ENCODE results near the gene PPP6R1.
"Not testable (repeated sequence)": the region's sequence is repeated elsewhere in the genome, so short reads cannot be mapped to it uniquely, and the experiment has no call there.

PPP6R1 gene

DNA sequence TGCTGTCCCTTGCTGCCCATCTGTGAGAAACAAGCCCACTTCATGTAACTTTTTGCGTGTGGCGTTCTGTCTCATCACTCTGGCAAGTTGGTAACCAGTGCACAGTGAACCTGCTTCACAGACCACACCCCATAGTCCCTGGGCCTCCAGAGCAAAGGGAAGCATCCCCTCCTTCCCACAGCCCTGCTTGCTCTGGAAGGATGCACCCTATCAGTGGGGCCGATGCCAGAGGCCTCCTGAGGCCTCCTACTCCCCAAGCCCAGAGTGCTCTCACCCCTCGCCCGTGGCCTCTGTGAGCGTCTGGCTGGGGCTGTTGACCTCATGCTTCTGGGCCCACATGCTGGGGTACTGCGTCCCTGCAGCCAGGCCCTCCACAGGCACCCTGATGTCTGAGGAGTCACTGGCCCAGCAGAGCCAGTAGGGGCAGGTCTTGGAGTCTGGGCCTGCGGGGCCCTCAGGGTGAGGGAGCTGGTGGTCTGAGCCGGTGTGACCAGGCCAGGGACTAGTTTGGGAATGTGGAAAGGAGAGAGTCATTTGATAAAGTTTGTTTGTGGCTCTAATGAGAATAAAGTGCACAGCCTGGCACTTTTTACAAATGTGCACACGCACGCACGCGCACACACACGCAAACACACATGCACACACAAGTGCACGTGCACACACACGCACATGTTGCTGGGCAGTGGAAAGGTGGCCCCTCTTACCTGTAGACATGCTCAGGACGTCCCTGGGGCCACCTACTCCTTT, 35.4 kb downstream of the PPP6R1 start:
- no peak for DNase-seq

DNA sequence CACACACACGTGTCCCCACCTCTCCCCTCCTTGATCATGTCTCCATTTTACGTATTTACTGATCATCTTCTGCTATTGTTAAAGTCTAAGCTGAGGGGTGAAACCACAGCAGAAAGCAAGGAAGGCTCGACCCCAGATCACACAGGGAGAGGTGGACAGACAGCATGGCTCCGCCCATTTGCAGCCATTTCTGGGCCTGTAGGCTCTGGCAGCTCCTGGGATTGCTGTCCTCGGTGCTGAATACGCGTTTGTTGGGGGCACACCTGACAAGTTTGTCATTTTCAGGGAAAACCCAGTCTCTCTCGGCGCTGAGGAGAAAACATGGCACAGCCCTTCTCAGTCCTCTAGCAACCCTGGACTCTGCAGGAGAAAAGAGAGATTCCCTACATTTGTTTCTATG, 38.3 kb downstream of the PPP6R1 start:
- DNase-seq, result no peak

DNA sequence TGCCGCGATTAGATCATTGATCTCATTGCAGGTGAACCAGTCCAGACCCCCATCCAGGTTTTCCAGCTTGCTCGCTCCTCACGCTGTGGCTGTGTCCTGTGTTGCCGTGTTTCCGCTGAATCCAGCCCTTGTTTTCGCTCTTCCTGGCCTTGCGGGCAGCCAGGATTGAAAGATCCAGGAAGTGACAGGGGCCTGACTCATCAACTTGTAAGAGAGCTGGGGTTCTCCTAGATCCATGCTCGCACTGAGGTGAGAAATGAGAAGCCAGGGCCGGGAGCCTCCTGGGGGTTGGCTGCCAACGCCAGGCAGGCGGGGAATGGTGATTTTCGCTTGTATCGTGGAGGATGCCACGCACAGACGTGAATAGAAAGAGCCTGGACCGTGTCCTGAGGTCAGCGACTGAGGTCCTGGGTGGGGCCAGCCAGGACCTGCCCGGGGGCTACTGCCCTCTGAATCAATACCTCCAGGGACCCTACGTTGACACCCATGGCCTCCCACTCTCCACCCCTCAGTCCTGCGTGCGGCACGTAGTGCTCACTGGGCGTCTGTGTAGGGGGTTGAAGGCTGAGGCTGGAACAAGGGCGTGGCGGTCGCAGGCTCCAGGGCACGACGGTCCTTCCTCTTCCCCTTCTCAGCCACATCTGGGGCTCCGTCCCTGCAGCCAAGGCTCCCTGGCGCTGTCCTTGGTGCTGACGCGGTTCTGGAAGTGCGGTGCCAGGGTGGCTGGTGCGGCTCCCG, 42.2 kb downstream of the PPP6R1 start:
- peak; percentile 45 for DNase-seq

DNA sequence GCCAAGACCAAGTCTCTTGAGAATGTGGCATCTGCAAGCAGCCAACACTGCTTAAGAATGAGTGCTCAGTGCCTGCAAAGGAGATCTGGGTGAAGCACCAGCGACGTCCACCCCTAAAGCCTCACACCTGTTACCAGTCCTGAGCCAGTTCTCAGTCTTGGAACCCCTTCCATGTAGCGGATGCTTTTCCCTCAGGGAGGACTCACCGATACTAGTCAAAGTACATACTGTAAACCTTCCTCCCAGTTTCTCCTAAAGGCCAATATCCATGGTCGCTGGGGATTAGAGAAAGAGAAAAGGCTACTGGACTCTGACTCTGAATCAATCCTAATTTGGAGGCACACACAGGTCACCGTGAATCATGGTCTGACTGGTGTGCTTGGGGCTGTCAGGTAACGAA, 45.3 kb downstream of the PPP6R1 start:
- no peak for DNase-seq

DNA sequence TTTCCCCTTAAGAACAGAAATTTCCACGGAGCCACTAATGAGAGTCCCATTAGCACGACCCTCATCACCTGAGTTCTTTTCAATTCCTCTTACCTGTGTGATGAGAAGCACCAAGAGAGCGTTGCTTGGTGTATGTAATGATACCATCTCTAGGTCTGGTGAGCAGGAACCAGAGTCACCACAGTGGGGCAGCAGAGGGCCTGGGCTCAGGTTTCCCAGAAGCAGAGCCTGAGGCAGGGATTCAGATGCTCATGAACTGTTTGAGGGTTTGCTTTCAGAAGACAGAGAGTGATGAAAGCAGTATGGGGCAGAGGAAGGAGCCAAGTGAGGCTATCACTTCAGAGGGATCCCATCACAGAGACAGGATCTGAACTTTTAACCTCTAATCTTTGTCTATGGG, 46.4 kb downstream of the PPP6R1 start:
- DNase-seq, result no peak

DNA sequence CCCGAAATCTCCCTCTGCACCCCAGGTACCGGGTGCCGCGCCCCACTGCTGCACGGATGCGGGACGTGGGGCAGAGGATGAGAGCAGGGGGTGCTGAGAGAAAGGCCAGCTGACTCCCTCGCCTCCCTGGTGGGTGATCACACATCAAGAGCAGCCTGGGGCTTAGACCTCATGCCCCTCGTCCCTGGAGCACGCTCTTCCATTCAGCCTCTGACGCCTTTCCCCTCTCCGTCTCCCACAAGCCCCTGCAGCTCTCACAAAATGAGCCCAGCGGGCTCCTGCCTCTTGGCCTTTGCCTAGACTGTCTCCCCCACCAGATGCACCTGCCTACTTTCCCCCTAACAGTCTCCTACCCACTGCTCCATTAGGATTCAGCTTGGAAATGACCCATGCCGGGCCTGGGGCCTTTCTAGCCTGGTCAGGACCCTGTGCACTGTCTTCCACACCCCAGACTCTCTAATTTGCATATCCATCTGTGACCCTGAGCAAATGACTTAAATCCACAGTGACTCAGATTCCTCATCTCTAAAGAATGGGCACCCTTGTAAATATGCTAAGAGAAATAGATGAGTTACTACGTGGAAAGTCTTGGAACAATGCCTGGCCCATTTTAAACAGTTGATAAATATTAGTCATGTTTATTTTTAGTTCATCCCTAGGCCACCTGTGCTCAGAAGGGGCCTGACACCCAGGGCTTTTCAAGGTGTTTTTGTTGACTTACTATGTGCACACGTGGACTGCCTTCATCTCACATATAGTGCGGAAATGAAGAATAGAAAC, 48.9 kb downstream of the PPP6R1 start:
- DNase-seq, result no peak

DNA sequence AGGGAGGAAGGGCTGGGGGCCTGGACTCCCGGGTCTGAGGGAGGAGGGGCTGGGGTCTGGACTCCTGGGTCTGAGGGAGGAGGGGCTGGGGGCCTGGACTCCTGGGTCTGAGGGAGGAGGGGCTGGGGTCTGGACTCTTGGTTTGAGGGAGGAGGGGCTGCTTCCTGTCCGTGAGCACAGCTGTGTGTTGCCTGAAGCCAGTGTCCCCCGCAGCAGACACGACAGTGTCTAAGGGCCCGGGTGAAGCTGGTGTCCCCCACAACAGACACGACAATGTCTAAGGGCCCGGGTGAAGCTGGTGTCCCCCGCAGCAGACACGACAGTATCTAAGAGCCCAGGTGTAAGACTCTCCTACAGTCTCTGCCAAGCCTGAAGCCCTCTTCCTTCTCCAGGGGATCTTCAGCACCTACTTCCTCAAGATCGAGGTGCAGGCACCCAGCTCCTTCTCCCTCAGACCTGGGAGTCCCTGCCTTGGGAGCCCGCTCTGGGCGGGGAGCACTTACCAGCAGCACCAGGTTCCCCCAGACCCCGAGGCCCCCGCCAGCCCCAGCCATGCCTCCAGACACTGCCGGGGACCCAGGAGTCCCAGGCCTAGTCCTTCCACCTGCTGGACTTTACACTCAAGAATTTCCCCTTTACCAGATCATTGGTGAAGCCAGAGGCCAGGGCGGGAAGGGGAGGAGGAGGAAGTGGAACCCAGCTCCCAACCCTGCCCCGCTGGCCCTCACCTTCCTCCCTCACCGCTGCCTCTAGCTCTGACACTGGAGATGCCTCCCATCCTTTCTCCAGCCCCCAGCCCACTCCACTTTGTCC, 49.7 kb downstream of the PPP6R1 start, which contains the start of gene PTPRH:
Gene PTPRH (minus strand): TSS at position 622 of the 813 bp plus-strand sequence. CDS start 68 bp downstream, at position 554.
- DNase-seq, result no peak

DNA sequence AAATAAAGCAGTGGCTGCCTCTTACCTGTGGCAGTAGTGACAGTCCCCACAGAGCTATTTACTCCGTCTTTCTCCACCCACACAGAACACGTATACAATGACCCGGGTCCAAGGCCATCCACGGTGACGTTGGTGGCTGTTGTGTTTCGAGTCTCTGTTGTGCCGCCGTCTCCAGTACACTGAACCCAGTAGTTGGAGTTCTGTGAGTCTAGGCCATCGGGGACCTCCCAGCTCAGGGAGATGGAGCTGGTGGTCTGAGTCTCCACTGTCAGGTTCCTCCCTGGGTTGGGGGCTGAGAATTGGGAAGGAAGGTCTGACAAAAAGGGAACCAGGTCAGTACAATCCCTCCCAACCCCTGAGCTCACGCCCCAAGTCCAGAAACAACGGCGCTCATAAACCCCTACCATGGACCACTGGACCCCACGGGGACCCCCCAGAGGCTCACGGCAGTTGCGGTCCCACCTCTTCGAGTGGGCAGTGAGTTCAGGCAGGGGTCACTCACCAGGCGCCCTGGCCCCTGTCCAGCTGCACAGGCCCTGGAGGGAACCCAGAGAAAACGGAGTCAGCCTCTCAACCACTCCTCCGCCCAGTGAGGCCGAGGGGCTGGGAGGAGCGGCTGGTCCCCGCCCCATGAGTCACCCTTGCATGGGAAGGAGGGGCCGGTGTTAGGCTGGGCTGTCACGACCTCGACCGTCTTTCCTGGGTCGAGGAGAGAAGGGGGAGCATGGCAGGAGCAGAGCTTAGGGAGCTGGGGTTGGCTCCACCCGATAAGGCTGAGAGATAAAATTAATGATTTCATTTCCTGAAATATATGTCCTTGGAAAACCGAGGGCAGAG, 51.9 kb downstream of the PPP6R1 start:
- DNase-seq, result no peak

DNA sequence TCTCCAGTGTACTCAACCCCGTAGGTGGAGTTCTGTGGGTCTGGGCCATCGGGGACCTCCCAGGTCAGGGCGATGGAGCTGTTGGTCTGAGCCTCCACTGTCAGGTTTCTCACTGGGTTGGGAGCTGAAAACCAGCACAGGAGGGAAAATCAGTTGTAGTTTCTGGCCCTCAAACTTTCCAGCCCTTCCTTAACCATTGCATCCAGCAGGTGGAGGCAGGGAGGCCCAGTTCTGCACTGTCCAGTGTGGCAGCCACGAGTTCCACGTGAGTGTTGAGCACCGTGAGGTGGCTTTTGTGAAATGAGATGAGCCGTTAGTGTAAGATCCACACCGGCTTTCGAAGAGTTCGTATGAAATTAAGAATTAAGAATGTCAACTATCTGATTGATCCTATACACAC, 56.6 kb downstream of the PPP6R1 start:
- not testable (repeated sequence) for DNase-seq

DNA sequence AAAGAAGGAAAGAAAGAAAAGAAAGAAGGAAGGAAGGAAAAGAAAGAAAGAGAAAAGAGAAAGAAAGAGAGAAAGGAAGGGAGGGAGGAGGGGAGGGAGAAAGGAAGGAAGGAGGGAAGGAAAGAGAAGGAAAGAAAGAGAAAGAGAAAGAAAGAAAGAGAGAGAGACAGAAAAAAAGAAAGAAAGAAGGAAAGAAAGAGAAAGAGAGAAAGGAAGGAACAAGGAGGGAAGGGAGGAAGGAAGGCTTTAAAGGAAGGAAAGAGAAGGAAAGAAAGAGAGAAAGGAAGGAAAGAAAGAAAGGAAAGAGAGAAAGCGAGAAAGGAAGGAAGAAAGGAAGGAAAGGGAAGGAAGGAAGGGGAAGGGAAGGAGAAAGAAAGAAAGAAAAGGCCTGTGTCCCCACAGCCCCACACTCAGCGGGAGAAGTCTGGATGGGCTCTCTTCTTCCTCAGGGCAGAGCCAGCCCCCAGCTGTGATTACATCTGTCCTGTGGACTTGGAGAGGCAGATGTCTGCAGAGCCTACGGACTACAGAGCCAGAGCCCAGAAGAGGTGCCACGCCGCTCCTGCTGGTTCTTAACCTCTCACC, 59.1 kb downstream of the PPP6R1 start:
- DNase-seq, result no peak

DNA sequence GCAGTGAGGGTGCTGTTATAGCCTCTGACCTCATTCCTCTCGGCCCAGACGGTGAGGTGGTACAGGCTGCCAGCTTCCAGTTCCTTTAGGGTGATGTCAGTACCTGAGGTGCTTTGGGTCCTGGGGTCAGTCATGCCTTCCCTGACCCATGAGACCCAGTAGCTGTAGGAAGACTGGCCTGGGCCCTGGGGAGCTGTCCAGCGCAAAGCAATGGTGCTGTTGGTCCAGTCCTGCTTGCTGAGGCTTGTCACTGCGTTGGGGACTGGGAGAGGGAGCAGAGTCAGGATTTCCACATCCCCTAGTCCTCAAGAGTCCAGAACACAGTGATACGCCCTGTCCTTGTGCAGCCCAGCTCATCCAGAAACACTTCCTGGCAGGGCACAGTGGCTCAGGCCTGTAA, 60.2 kb downstream of the PPP6R1 start:
- DNase-seq, result no peak

DNA sequence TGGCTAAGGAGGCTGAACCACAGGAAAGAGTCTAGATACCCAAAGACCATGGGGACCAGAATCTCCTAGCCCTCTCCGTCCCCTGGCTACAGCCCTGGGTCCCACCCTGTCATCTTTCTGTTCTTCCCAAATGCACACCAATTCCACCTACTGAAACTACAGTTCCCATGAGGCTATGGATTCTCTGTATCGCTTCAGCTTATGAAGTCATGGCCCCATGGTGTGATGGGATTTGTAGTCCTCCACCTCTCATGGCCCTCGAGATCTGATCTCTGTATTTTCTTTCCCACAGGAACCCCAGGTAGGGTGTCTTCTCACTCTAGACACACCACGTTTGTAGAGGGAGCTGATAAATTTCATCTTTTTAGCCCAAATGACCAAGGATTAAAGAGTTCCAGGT, 61.3 kb downstream of the PPP6R1 start:
- no peak for DNase-seq

DNA sequence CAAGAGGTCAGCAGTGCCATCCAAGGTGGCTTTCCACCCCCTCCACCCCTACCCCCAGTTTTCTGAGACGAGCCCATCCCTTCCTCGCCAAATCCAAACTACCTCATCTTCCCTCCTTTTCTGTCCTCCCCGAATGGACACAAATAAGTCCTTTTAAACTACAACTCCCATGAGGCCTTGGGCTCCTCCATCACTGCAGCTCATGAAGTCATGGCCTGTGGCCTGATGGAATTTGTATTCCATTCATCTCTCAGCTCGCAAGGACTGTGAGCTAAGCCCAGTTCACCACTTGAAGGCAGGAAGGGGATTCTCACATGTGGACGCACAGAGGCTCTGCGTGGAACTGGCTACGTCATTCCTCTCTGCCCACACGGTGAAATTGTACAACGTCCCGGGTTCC, 62.0 kb downstream of the PPP6R1 start:
- DNase-seq, result no peak

DNA sequence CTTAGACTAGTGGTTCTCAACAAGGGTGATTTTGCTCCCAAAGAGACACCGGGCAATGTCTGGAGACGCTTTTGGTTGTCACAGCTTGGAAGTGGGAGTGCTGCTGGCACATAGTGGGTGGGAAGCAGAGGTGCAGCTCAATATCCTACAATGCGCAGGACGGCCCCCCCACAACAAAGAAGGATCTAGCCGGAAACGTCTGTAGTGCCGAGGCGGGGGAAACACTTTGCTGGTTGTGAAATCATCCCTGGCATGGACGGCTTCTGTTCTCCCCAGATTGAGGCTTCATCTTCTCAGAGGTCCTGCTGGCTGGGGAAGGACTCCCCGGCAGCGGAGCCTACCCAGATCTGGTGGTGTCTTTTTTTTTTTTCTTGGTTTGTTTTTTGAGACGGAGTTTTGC, 65.3 kb downstream of the PPP6R1 start:
- no peak for DNase-seq

DNA sequence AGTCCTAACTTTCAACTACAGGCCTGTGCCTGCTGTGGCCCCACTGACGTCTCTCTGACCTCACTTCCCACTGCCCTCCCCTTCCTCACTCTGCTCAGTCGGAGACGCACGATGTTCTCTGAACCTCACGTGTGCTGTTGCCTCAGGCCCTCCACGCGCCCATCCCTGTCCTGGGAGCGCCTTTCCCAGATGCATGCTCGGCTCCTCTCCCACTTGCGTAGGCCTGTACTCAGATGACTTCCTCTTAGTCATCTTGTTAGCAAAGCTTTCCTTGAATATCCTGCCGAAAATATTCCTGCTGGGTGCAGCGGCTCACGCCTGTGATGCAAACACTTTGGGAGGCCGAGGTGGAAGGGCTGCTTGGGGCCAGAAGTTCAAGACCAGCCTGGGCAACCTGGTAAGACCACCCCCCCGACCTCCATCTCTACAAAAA, 69.4 kb downstream of the PPP6R1 start:
- no peak for DNase-seq

DNA sequence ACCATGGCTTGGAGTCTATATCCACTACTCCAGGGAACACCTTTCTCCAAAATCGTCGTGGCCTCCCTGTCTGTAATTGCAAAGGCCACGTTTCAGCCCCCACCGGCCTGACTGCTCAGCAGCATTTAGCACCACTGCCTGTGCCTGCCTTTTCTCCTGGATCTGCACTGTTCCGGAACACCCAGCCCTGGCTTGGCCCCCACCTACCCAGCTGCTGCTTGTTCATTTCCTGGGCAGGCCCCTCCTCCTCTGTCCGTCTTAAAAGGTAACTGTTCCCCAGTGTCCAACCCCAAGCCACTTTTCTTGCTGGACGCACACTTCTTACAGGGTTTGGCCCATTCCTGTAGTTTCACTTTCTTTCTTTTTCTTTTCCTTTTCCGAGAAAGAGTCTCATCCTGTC, 70.2 kb downstream of the PPP6R1 start:
- no peak for DNase-seq

DNA sequence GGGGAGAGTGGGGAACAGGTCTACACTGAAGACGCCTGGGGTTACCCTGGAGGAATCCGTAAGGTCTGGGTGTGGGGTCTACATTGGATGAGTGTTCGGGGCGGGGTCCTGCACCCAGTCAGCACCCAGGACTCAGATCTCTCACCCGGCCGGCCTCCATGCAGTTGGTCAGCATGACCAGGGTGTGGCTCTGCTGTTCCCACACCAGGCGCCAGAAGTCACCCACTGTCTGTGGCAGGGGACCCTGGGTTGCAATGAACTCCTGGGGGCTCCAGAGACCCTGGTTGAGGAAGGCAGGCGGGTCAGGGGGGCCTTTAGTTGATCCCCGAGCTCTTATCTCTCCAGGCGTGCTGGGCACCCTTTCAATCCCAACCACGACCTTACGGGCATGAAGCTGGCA, 72.7 kb downstream of the PPP6R1 start:
- DNase-seq, result no peak

DNA sequence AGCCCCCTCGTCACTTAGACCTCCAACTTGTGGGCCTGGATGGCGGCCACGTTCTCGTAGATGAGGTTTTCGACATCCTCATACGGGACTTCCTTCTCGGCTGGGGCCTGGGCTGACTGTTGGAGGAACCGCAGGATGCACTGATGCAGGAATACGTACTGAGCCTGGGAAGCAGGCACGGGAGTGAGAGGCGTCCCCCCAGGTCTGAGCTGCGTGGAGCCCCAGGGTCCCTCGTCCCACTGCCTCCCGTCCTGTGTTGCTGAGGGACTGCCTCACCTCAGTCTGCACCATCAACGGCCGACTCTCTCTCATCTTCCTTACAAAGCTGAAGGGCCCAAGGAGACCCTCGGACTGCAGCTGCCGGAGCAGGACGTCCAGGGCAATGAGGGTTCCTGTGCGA, 77.1 kb downstream of the PPP6R1 start:
- DNase-seq, result no peak
